HepG2 (cell line): ENCODE data around the gene ZNF189. TPM values are rescaled to one million over a fixed set of nuclear protein-coding genes. Genes with fewer than 3 reads are reported as not detected.

Experiments used
- ARNTL ChIP-seq: sonication (generic); formaldehyde crosslinking; IDR thresholded peaks from 2 replicates; pipeline ENCODE4 v1.4.0; 2020; ENCODE audit warnings: mild to moderate bottlenecking, missing genetic modification reagents
- BHLHE40 ChIP-seq: IDR thresholded peaks from 2 replicates; pipeline ENCODE4 v1.6.1; 2011; ENCODE audit warnings: low read length, improper control_type of control experiment
- CHD2 ChIP-seq: IDR thresholded peaks from 2 replicates; pipeline ENCODE4 v1.6.1; 2011; ENCODE audit warnings: low read depth, low read length, improper control_type of control experiment
- CREM ChIP-seq, 2 experiments: sonication (generic) in 1 of 2; formaldehyde crosslinking in 1 of 2; IDR thresholded peaks; 2 replicates each; pipeline versions ENCODE4 v1.4.0 to v1.6.1; 2016 to 2020; ENCODE audit warnings: antibody characterized with exemption in 1 of 2, mild to moderate bottlenecking in 1 of 2, missing genetic modification reagents in 1 of 2
- DPF2 ChIP-seq: sonication (generic); formaldehyde crosslinking; IDR thresholded peaks from 2 replicates; pipeline ENCODE4 v1.4.0; 2020; ENCODE audit warnings: mild to moderate bottlenecking, low read depth, missing genetic modification reagents, borderline replicate concordance
- FLYWCH1 ChIP-seq: sonication (generic); formaldehyde crosslinking; IDR thresholded peaks from 2 replicates; pipeline ENCODE4 v1.8.1; 2023; ENCODE audit warnings: mild to moderate bottlenecking, missing genetic modification reagents
- GFI1 ChIP-seq: sonication (generic); formaldehyde crosslinking; IDR thresholded peaks from 2 replicates; pipeline ENCODE4 v1.5.0; 2020; ENCODE audit warnings: missing genetic modification reagents, mild to moderate bottlenecking, borderline replicate concordance
- HNRNPK ChIP-seq: fragments of 200-400 bp; formaldehyde crosslinking; IDR thresholded peaks from 2 replicates; pipeline ENCODE4 v1.6.1; 2018; ENCODE audit warnings: low read length, low read depth, moderate library complexity, mild to moderate bottlenecking; ENCODE audit not compliant: poor library complexity, severe bottlenecking
- NFRKB ChIP-seq: fragments of 450-650 bp; IDR thresholded peaks from 2 replicates; pipeline ENCODE4 v1.6.1; 2017
- TBL1XR1 ChIP-seq: fragments of 150-350 bp; IDR thresholded peaks from 2 replicates; pipeline ENCODE4 v1.6.1; 2014; ENCODE audit warnings: borderline replicate concordance, low read length; ENCODE audit not compliant: partially characterized antibody
- YEATS2 ChIP-seq: sonication (generic); formaldehyde crosslinking; IDR thresholded peaks from 2 replicates; pipeline ENCODE4 v1.4.0; 2020; ENCODE audit warnings: missing genetic modification reagents, borderline replicate concordance
- ZNF232 ChIP-seq: sonication (generic); formaldehyde crosslinking; IDR thresholded peaks from 2 replicates; pipeline ENCODE4 v1.4.0; 2020; ENCODE audit warnings: missing genetic modification reagents, borderline replicate concordance
- ZNF24 ChIP-seq: fragments of 450-650 bp; IDR thresholded peaks from 2 replicates; pipeline ENCODE4 v1.6.1; 2017; ENCODE audit warnings: antibody characterized with exemption, mild to moderate bottlenecking
- ZNF331 ChIP-seq: sonication (generic); formaldehyde crosslinking; IDR thresholded peaks from 2 replicates; pipeline ENCODE4 v1.4.0; 2020; ENCODE audit warnings: missing genetic modification reagents
- ZNF441 ChIP-seq: sonication (generic); formaldehyde crosslinking; IDR thresholded peaks from 2 replicates; pipeline ENCODE4 v1.7.0; 2021; ENCODE audit warnings: missing genetic modification reagents, borderline replicate concordance
- ZNF782 ChIP-seq: sonication (generic); formaldehyde crosslinking; IDR thresholded peaks from 2 replicates; pipeline ENCODE4 v1.4.0; 2020; ENCODE audit warnings: missing genetic modification reagents, mild to moderate bottlenecking, borderline replicate concordance
- ZNF878 ChIP-seq: sonication (generic); formaldehyde crosslinking; IDR thresholded peaks from 2 replicates; pipeline ENCODE4 v1.8.1; 2023; ENCODE audit warnings: mild to moderate bottlenecking, missing genetic modification reagents, moderate library complexity
- ZZZ3 ChIP-seq: sonication (generic); formaldehyde crosslinking; IDR thresholded peaks from 2 replicates; pipeline ENCODE4 v1.4.0; 2020; ENCODE audit warnings: missing genetic modification reagents, mild to moderate bottlenecking, borderline replicate concordance
- polyA plus RNA-seq, 8 experiments: library from polyadenylated mRNA; depleted of rRNA in 3 of 8; stranded (reverse) in 7 of 8; unstranded in 1 of 8; fragments of >200 nt; fragmentation: Illumina TruSeq in 4 of 8; extraction: Trizol in 4 of 8; gene quantifications; 2 replicates each; pipeline versions ENCODE4 v1.2.1 to v1.2.3, GENCODE V29; 2011 to 2016; ENCODE audit warnings: low read depth in 4 of 8, missing spikeins in 1 of 8, mixed read lengths in 1 of 8; ENCODE audit not compliant: insufficient read depth in 1 of 8
- total RNA-seq, 5 experiments: library from RNA; depleted of rRNA; stranded (reverse); fragments of >200 nt; fragmentation: Illumina TruSeq; extraction: Trizol; gene quantifications; 2 replicates each; pipeline ENCODE4 v1.2.3, GENCODE V29; 2016; ENCODE audit warnings: low read depth in 1 of 5
- TF ChIP-seq, protein P1 (sequence below): conservative IDR thresholded peaks from 2 replicates; pipeline ENCODE4 v1.6.1; 2018; ENCODE audit warnings: missing genetic modification reagents
- TF ChIP-seq, protein P2 (sequence below): sonication (generic); formaldehyde crosslinking; conservative IDR thresholded peaks from 2 replicates; pipeline ENCODE4 v1.8.0; 2022; ENCODE audit warnings: mild to moderate bottlenecking, moderate library complexity, missing genetic modification reagents
- TF ChIP-seq, protein P3 (sequence below): sonication (generic); formaldehyde crosslinking; conservative IDR thresholded peaks from 2 replicates; pipeline ENCODE4 v1.8.0; 2022; ENCODE audit warnings: low read depth, missing genetic modification reagents
- TF ChIP-seq, protein P4 (sequence below): sonication (generic); formaldehyde crosslinking; IDR thresholded peaks from 2 replicates; pipeline ENCODE4 v1.9.0; 2021; ENCODE audit warnings: missing genetic modification reagents, mild to moderate bottlenecking, borderline replicate concordance

Gene ZNF189
- total and polyA plus RNA-seq, 2 of the 13 experiments (the other 11 are each of a cell fraction or from before 2014, with no cell fraction given) = 8.4 to 50.0 TPM

DNA sequence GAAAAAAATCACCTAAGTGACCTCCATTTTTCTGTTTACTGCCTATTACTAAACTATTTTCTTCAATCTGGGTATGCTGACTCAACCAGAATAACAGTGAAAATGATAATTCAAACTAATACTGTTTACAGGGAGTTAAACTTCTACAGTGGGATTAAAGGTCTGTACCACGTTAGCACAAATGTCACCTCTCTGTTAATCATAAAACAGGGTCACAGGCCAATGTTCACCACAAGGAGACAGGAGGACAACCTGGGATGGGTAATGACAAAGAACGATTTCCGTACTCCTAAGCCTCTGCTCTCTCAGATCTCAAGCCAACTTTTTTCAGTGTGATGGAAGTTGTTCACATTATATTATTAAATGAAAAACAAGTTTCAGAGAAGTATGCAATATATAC, 34.6 kb downstream of the ZNF189 start (continued):
- TF ChIP-seq, protein P1, sequence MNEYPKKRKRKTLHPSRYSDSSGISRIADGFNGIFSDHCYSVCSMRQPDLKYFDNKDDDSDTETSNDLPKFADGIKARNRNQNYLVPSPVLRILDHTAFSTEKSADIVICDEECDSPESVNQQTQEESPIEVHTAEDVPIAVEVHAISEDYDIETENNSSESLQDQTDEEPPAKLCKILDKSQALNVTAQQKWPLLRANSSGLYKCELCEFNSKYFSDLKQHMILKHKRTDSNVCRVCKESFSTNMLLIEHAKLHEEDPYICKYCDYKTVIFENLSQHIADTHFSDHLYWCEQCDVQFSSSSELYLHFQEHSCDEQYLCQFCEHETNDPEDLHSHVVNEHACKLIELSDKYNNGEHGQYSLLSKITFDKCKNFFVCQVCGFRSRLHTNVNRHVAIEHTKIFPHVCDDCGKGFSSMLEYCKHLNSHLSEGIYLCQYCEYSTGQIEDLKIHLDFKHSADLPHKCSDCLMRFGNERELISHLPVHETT (CRISPR knock-in tag) = no peak
- TF ChIP-seq, protein P2, sequence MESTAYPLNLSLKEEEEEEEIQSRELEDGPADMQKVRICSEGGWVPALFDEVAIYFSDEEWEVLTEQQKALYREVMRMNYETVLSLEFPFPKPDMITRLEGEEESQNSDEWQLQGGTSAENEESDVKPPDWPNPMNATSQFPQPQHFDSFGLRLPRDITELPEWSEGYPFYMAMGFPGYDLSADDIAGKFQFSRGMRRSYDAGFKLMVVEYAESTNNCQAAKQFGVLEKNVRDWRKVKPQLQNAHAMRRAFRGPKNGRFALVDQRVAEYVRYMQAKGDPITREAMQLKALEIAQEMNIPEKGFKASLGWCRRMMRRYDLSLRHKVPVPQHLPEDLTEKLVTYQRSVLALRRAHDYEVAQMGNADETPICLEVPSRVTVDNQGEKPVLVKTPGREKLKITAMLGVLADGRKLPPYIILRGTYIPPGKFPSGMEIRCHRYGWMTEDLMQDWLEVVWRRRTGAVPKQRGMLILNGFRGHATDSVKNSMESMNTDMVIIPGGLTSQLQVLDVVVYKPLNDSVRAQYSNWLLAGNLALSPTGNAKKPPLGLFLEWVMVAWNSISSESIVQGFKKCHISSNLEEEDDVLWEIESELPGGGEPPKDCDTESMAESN (CRISPR knock-in tag) = no peak
- TF ChIP-seq CHD2 (no peak), TBL1XR1 (no peak), ZNF24 (no peak), BHLHE40 (no peak), ZNF878 (0 out of 2 replicates have a peak, but pooled peaks have one; percentile 23), ZNF441 (no peak), GFI1 (CRISPR knock-in tag) (peak; percentile 92), ZNF331 (peak; percentile 96), FLYWCH1 (CRISPR knock-in tag) (no peak), NFRKB (no peak), HNRNPK (no peak), ZNF782 (no peak), ARNTL (CRISPR knock-in tag) (no peak; the same call in 1 of the 2 replicates), ZZZ3 (no peak), CREM (IDR thresholded peaks at IDR 0.05) (peak; percentile 88), CREM (CRISPR knock-in tag; IDR thresholded peaks at IDR 0.05) (no peak), YEATS2 (CRISPR knock-in tag) (peak; percentile 59; the same call in 1 of the 2 replicates), DPF2 (CRISPR knock-in tag) (peak; percentile 69; the same call in 1 of the 2 replicates), ZNF232 (CRISPR knock-in tag) (no peak)
- TF ChIP-seq, protein P3, sequence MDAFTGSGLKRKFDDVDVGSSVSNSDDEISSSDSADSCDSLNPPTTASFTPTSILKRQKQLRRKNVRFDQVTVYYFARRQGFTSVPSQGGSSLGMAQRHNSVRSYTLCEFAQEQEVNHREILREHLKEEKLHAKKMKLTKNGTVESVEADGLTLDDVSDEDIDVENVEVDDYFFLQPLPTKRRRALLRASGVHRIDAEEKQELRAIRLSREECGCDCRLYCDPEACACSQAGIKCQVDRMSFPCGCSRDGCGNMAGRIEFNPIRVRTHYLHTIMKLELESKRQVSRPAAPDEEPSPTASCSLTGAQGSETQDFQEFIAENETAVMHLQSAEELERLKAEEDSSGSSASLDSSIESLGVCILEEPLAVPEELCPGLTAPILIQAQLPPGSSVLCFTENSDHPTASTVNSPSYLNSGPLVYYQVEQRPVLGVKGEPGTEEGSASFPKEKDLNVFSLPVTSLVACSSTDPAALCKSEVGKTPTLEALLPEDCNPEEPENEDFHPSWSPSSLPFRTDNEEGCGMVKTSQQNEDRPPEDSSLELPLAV = no peak
- TF ChIP-seq, protein P4, sequence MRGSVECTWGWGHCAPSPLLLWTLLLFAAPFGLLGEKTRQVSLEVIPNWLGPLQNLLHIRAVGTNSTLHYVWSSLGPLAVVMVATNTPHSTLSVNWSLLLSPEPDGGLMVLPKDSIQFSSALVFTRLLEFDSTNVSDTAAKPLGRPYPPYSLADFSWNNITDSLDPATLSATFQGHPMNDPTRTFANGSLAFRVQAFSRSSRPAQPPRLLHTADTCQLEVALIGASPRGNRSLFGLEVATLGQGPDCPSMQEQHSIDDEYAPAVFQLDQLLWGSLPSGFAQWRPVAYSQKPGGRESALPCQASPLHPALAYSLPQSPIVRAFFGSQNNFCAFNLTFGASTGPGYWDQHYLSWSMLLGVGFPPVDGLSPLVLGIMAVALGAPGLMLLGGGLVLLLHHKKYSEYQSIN = no peak
